ENCODE measurements around the gene TMEM129.
"Not testable (repeated sequence)": the region's sequence is repeated elsewhere in the genome, so short reads cannot be mapped to it uniquely, and the experiment has no call there.

TMEM129 gene

GRCh38 chr4:1690698-1691097, 30.4 kb downstream of the TMEM129 start:
- no peak for DNase-seq

- DNase-seq: no peak
Observed at GRCh38 chr4:1686440-1687036, 34.6 kb downstream of the TMEM129 start.

DNA sequence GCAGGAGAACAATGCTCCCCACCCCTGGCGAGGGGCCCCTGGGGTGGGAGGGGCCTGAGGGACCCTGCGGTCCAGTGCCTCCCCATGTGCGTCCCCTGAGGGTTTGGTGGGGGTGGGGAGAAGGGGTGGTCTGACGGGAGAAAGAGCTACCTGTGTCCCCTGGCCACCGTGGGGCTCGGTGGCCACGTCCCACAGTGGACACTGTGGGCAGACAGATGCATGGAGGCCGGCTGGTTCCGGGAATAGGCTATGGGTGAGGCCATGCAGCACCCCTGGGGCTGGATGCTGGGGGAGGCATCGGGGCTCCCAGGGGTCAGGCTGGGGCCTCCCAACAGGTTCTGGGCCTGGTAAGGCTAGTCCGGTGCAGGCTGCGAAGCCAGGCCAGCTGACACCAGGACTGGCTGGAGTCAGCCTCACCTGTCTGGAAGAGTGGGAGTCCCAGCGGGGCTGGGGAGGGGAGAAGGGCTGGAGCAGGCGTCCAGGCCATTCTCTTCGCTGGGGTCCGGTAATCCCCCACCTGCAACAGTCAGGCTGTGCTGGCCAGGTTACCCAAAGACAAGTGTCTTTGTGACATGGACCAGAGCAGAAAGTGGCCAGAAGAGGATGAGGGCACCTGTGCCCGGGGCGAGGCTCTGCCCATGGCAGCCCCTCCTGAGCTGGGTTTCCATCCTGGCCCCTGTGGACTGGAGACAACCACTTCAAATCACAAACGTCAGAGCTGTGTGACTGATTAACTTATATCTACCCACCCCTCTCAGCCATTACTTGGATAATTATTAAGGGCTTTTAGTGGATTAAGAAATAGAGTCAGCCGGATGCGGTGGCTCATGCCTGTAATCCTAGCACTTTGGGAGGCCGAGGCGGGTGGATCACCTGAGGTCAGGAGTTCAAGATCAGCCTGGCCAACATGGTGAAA, 35.6 kb downstream of the TMEM129 start:
- no peak for DNase-seq

- DNase-seq: no peak
Observed at GRCh38 chr4:1684506-1685234, 36.5 kb downstream of the TMEM129 start.

DNA sequence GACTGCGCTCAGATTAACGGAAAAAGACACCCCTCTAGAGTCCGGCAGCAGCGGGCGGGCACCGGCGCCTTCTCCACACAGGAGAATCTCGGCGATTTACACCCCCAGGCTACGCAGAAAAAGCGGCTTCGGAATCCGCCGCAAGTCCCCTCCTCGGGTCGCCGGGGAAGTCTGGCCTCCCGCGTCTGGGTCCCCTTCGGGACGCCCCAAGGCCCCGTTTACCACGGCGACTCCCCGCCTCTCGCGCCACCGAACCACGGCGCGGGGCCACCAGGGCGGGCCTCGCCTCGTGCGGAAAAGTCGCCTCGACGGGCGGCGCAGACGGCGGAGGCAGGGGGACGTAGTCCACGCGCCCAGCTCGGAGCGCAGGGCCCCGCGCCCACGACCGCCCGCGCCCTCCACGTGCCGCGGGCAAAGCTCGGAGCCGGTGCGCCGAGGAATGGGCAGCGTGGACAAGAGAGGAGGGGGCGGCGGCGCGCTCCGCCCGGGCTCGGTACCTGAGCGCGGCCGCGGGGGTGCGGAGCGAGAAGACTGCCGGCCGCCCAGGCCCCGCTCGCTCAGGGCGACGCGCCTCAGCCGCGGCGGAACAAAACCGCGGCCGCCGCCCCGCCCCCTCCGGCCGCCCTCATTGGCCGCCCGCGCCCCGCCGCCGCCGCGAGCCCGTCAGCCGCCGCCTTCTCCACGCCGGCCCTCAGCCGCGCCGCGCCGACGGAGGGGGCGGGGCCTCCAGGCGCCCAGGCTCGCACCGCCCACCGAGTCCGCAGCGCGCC, 37.2 kb downstream of the TMEM129 start, which contains the start of gene FAM53A:
Gene FAM53A (minus strand): TSS at position 578 of the 770 bp plus-strand sequence. CDS start 15,572 bp downstream, outside the sequence.
- peak; percentile 76 for DNase-seq

DNA sequence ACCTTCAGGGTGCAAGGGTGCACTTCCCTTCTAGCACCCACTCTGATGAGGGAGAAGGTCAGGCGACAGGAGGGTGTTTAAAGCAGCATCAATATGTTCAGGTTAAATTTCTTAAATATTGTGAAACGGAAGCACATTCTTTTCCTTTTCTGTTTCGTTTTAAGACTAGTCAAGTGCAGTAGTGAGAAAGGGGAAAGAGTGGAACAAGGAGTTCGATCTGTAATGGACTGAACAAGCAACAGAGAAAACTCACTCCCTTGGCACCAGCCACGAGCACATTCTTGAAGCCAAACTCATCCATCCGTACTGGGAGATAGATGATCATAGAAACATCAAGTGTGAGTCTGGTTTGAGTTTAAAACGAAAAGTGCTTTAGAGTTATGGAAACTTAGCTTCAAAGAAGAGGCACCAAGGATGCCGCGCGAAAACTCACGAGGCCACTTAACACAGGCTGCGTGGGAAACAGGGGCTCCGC, 37.8 kb downstream of the TMEM129 start:
- DNase-seq: no peak

DNA sequence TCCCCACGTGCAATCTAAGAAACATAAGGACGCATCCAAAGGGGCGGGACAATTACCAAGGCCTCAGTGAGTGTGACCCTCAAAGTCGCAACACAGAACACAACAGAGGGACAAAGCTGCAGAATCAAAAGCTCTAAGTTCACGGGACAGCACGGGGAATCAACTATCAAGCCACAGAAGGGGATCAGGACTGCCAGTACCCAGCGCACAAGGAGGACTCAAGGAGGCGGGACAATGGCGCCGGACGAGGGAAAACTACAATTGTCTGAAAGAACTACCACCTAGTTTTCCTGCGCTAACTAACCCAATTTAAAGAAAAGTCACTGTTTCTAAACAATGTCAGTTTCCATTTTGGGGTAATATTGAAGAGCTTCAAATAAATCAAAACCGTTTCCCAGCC, 38.3 kb downstream of the TMEM129 start:
- DNase-seq: no peak

DNA sequence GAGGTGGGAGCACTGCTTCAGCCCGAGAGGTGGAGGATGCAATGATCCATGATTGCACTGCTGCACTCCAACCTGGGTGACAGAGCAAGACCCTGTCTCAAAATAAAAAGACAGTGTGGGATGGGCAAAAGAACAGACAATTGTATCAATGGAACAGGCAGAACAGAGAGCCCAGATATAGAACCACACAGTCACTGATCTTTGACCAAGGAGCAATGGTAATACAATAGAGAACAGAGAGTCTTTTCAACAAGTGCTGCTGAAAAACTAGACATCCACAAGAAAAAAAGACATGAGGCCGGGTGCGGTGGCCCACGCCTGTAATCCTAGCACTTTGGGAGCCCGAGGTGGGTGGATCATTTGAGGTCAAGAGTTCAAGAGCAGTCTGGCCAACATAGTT, 42.9 kb downstream of the TMEM129 start:
- DNase-seq: no peak

DNA sequence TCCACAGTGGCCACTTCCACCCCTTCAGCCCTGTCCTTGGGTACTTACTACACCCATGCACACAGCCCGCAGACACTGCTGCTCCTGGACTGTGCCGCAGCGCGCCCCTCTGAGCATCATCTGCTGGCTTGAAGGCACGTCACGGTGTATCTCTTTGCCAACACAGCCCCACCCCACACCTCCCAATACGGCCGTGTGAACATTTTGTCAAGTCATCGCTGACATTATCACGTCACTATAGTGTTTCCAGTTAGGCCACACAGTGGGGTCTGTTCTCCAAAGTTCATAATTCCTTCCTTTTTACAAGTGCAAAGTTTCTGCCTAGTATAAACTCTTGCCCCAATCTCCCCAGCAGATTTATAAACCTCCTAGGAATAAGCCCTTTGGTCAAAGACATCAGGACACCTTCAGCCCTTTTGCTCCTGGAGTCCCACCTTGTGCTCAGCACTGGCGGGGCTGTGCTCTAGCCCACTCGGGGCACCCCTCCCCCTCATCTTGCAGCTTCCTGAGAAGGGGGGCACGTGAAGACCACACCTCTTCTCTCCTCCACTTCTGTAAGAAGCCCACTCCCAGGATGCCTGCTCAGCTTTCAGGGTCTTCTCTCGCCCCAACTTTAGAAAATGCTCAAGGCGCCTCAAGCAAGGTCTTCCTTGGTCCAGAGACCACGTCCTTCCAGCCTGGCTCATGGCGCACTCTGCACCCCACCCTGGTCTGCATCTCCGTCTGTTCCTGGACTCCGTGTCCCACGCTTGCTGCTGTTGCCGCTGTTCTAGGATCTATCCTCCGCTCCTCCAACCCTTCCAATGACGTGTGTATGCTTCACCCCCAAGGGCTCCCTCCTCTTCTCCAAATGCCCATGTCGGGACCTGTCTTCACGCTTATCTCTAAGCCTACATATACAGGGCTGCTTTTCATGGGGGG, 44.3 kb downstream of the TMEM129 start:
- DNase-seq: no peak

DNA sequence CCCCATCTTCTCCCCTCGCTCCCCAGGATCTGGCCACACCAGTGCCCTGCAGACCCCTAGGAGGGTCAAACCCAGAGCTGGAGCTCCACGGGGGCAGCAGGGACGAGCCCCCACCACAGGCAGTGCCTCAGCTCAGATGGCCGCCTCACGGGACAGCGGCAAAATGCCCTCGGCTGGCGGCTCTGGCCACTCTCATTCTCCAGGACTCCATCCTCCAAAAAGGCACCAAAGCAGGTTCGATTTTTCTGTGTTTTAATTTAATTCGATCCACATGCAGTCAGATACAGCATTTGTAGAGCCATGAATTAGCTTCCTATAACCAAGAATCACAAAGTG, 45.4 kb downstream of the TMEM129 start:
- no peak for DNase-seq

DNA sequence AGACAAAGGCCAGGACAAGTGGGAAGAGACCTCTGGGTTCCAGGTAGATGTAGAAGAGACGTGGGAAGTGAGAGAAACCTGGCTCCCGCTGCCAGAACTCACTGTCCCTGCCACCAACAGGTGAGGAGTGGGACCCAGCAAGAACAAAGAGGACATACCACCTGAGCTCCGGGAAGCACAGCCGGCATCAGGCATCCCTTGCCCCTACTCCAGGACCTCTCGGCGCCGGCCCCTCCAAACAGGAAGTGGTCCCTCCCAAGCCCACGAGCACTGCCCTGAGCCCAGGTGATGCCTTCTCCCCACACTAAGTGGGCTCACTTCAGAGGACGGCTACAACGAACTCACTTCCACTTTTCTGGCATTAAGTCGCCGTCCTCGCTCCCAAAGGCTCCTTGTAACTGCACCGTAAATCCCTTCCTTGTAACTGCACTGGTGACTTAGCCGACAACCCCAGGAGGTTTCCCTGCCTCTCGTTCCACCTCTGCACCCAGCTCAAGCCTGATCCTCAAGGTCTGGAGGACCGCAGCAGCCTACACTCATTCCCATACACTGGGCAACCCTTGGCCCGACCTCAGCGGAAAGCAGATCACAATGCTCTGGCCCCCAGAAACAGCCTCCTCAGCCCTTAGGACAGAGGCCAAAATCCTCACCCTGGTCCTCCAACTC, 45.9 kb downstream of the TMEM129 start:
- no peak for DNase-seq

GRCh38 chr4:1674682-1675081, 46.4 kb downstream of the TMEM129 start:
- DNase-seq: no peak

GRCh38 chr4:1673671-1674070, 47.5 kb downstream of the TMEM129 start:
- no peak for DNase-seq

GRCh38 chr4:1671011-1671410, 50.1 kb downstream of the TMEM129 start:
- not testable (repeated sequence) for DNase-seq

- DNase-seq: no peak
Observed at GRCh38 chr4:1670279-1670678, 50.8 kb downstream of the TMEM129 start.

DNA sequence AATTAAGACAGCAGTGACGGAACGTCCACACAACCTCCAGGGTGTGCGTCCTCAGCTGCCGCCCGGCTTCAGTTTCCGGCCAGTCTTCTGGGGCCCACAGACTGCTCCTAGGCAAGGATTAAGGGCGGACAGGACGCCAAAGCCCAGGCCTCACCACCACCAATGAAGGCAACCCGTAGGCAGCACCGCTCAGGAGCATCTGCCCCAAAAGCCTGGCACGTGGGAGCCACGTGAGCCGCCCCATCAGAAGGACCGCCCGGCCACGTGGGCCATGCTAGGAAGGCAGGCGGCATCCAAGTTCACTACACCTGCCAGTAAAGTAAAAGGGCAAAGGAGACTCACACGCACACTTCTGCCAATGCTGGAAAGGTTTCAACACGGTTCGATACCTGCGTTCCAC, 51.3 kb downstream of the TMEM129 start:
- DNase-seq: no peak

GRCh38 chr4:1669270-1669669, 51.9 kb downstream of the TMEM129 start:
- no peak for DNase-seq

- DNase-seq: no peak
Observed at GRCh38 chr4:1668488-1668840, 52.7 kb downstream of the TMEM129 start.

DNA sequence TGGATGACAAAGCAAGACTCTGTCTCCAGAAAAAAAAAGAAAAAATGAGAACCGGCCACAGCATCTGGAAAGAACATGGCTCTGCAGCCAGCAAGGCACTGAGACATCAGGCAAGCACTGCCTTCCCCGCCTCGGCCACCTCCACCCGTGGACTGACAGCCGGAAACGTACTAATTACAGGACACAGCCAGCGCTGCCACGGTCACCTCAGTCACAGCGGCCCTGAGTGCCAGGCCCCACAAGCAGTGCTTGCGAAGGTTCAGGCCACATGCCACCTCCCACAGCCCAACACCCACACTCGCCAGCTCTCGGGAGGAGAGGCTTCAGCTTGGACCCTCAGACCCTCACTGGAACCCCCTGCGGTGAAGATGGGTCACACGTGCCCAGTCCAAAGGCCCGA, 53.9 kb downstream of the TMEM129 start:
- no peak for DNase-seq

DNA sequence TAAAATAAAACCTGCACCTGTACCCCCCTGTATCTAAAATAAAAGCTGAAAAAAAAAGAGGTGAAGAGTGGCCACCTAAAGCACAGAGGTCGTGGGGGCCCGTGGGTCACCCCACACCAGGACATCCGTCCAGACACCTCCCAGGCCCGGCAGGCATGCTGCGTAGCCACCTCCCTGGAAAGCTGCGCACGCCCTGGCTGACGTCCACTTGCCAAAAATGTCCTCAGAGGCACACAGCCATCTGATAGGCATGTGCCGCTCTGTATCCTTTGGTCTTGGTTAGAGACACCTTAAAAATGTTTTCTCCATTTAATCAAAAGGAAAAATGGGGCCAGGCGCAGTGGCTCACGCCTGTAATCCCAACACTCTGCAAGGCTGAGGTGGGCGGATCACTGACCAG, 54.7 kb downstream of the TMEM129 start:
- DNase-seq: no peak
